Effector CD8-positive, alpha-beta T cell (primary cell): ENCODE data around the gene OR10C1.
"Not testable (repeated sequence)": the region's sequence is repeated elsewhere in the genome, so short reads cannot be mapped to it uniquely, and the experiment has no call there.

Experiments used
- DNase-seq: peaks from one replicate; lab custom pipeline; 2025; lab: John Stamatoyannopoulos, UW
- total RNA-seq, 4 experiments: gene quantifications; one replicate each; lab custom pipeline; 2026; lab: John Stamatoyannopoulos, UW

Gene OR10C1
- 0 reads per million in 4 experiments for total RNA-seq

- DNase-seq, result no peak
These were observed at the start of gene OR10C1 for GRCh38 chr6:29439006-29439405. TSS of gene OR10C1 (plus strand) at chr6:29439306. CDS start at chr6:29440016, 710 bp downstream.

DNA sequence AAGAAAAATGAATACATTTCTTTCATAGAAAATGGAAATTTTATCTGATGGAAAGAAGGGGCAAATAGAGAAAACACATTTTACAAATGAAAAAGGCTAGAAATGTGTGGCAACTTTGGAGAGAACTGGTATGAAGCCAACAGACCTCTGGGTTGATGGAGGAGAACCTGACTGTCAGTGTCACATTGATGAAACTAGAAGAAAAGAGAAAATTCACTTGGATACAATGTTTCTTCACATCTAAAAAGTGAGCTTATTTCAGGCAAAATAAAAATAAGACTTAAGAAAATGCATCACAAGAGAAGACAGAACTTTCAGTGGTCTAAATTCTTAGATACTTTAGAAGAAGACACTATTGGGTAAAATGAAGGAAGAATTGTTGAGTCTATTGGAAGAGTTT, 43.8 kb upstream of the OR10C1 start, which contains the start of gene OR12D2:
TSS of gene OR12D2 (plus strand) at position 301 of the 400 bp plus-strand sequence. CDS start 1,069 bp downstream, outside the sequence.
- no peak for DNase-seq

DNA sequence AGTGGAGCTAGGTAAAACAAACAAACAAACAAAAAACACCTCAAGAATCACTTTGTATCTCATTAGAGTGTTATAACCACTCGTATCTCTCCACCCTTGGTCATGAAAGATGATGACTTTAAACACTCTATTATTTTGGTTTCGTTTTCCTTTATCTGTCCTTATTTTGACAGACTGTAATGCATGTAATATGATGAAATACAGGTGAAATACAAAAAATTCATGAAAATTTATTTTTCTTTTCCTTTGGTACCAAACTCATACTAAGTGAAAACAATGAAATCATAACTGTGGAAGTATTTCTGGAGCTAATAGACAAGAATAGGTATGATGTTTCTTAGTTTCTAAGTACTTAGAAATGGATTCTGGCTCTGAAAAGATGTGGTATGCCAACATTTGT, 39.6 kb upstream of the OR10C1 start:
- DNase-seq, result no peak

DNA sequence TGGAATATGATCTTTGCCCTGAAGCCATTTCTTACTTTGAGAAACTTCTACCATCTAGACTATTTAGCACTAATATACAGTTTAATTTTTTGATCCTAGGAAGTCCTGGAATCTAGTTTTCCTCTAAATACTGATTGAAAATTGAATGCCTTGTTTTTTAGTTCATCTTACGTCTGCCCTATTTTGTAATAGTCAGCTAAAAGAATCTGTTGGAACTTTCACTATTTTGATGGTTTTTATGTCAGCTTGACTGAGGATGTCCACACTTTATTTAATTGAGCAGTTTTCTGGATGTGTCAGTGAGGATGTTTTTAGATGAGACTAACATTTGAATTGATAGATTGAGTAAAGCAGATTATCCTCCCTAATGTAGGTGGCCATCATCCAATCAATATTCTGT, 35.3 kb upstream of the OR10C1 start:
- DNase-seq, result no peak

- no peak for DNase-seq
These were observed 24.5 kb upstream of the OR10C1 start, which contains the start of gene OR12D1 for GRCh38 chr6:29414588-29414987. TSS of gene OR12D1 (plus strand) at chr6:29414928.

DNA sequence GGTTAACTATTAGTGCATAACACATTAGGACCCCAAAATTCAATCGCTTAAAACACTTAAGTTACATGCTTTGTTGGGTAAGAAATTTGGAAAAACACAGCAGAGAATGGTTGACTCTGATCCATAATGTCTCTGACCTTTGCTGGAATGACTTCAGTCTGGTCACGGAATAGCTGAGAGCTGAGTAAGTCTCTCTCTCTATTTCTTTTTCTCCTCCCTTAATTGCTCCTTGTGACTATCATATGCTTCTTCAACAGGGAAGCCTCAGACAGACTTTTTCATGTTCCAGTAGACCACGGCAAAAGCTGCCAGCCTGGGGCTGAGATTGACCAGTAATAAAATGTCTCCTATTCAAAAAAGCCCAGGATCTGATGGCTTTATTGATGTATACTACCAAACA, 19.6 kb upstream of the OR10C1 start:
- DNase-seq, result no peak

- DNase-seq, result no peak
These were observed 14.9 kb upstream of the OR10C1 start for GRCh38 chr6:29424168-29424567.

- no peak for DNase-seq
These were observed 14.5 kb upstream of the OR10C1 start for GRCh38 chr6:29424575-29424974.

DNA sequence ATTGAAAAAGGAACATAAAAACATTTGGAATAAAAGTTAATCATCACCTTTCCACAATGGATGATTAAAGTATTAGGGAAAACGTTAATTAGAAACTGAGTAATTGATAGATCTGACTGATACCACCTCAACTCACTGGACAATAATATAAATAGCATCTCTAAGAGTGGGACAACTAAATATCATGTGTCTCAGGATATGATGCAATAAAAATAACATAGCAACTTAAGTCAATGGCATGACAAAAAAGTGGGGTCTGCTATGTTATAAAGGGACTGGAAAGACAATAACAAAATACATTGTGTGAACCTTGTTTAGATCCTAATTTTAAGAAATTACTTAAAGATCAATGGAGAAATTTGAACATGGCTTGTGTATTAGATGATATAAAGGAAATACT, 14.0 kb upstream of the OR10C1 start:
- DNase-seq, result no peak

- no peak for DNase-seq
These were observed 12.5 kb upstream of the OR10C1 start for GRCh38 chr6:29426654-29427053.

DNA sequence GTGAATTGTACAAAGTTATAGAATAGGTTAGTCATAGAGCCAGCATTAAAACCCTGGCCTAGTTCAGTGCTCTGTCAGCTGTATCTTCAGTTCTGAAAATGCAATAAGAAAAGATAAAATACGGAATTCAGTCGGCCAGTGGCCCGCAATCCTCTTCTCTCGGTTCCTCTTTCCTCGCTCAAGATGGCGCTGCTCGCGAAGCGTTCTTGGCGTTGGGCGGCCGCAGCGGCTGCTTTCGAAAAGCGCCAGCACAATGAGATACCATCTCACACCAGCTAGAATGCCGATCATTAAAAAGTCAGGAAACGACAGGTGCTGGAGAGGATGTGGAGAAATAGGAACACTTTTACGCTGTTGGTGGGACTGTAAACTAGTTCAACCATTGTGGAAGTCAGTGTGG, 2.4 kb upstream of the OR10C1 start:
- not testable (repeated sequence) for DNase-seq

- no peak for DNase-seq
These were observed 3.6 kb downstream of the OR10C1 start for GRCh38 chr6:29442719-29443118.

DNA sequence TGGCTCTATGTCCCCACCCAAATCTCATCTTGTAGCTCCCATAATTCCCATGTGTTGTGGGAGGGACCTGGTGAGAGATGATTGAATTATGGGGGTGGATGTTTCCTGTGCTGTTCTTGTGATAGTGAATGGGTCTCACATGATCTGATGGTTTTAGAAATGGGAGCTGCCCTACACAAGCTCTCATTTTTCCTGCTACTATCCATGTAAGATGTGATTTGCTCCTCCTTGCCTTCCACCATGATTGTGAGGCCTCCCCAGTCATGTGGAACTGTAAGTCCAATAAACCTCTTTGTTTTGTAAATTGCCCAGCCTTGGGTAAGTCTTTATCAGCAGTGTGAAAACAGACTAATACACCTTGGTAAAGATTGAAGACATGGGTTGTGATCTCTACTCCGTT, 4.9 kb downstream of the OR10C1 start:
- not testable (repeated sequence) for DNase-seq

DNA sequence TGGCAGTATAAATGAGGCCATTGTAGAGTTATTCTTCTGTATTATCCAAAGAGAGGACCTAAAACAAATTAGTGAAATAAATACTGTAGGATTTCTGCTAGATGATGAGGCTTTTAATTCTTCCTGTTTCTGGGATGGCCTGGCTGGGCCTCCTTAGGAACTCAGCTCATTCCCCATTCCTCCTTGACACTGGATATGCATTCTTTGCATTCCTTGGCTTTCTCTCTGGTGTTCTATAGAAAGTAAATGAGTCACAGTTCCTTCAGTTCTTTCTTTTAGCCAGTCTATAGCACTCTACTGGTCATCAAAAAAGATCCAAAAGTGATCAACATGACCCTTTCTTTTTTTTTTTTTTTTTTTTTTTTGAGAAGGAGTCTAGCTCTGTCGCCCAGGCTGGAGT, 8.6 kb downstream of the OR10C1 start:
- no peak for DNase-seq

- DNase-seq, result no peak
These were observed 12.5 kb downstream of the OR10C1 start for GRCh38 chr6:29451471-29452193.

GRCh38 chr6:29456971-29457370, 17.9 kb downstream of the OR10C1 start, which contains the start of the genes OR11A1 and OR2H1:
TSS of gene OR11A1 (minus strand) at chr6:29457071. CDS start at chr6:29427641, 29,430 bp downstream.
TSS of gene OR2H1 (plus strand) at chr6:29457155. CDS start at chr6:29461770, 4,615 bp downstream.
- no peak for DNase-seq

- DNase-seq, result no peak
These were observed 22.1 kb downstream of the OR10C1 start for GRCh38 chr6:29461021-29461814.

GRCh38 chr6:29462022-29462421, 22.9 kb downstream of the OR10C1 start:
- no peak for DNase-seq

DNA sequence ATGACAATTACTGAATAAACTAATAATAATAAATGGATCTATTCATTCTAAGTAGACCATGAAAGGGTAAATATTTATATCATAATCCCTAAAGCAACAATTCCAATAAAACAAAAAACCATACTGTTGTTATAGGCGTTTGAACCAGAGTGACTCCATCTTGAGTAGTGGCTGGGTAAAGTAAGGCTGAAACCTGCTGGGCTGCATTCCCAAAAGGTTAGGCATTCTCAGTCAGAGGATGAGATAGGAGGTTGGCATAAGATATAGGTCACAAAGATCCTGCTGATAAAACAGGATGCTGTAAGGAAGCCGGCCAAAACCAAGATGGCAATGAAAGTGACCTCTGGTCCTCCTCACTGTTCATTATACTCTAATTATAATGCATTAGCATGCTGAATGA, 26.2 kb downstream of the OR10C1 start:
- DNase-seq, result no peak

- DNase-seq, result no peak
These were observed 26.7 kb downstream of the OR10C1 start for GRCh38 chr6:29465801-29466200.

GRCh38 chr6:29466241-29466640, 27.1 kb downstream of the OR10C1 start:
- DNase-seq, result no peak

DNA sequence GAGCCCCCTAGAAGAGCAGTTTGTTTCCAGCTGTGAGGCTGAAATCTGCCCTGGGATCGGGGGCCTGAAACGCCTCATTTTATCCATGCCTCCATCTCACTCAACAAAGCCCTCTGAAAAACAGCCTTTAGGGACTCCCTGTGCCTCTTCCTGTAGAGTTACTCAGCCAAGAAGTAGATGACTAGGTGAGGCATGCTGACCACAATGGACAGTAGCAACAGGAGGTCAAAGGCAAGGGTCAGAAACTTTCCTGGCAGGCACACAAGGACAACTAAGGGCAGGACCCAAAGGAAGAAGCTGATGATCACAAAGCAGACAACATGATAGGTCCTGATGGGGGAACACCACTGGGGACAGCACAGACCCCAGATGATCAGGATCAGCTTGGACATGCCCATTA, 35.9 kb downstream of the OR10C1 start:
- DNase-seq, result no peak

- DNase-seq, result no peak
These were observed 38.9 kb downstream of the OR10C1 start for GRCh38 chr6:29477923-29478450.
